ENCODE measurements around the gene SMYD3.

Gene SMYD3

GRCh38 chr1:245979589-245979988 is 527.5 kb downstream of the SMYD3 start:
- H3K4me3 ChIP-seq (ENCODE audit: low read length, poor library complexity, severe bottlenecking): no peak overlapping the region

GRCh38 chr1:245978915-245979314 is 528.2 kb downstream of the SMYD3 start:
- Histone ChIP-seq H3K27me3 (ENCODE audit: insufficient read depth, low read length, poor library complexity, severe bottlenecking) (no peaks in the 10 kb centered on the region), H4K20me1 (ENCODE audit: insufficient read depth, low read length, poor library complexity, severe bottlenecking) (no peaks in the 10 kb centered on the region), H3K9me3 (ENCODE audit: insufficient read depth, low read depth, low read length) (no peaks in the 10 kb centered on the region), H3K9me2 (replicated peaks; ENCODE audit: low read depth, low read length) (no peaks in the 10 kb centered on the region), H3K4me3 (ENCODE audit: low read length, poor library complexity, severe bottlenecking) (no peak overlapping the region), H3K9ac (ENCODE audit: low read depth, low read length, poor library complexity, severe bottlenecking) (no peak overlapping the region), H3K79me2 (ENCODE audit: insufficient read depth, low read length) (no peaks in the 10 kb centered on the region), H2AFZ (ENCODE audit: low read length) (no peak overlapping the region), H3K4me2 (ENCODE audit: low read depth, low read length, poor library complexity, severe bottlenecking) (no peak overlapping the region), H3K36me3 (ENCODE audit: insufficient read depth, low read length) (no peaks in the 10 kb centered on the region), H3F3A (ENCODE audit: low read depth) (no peaks in the 10 kb centered on the region), H3K4me1 (ENCODE audit: insufficient read depth, low read length, poor library complexity, severe bottlenecking) (no peaks in the 10 kb centered on the region)
- TF ChIP-seq EZH2phosphoT487 (IDR thresholded peaks at IDR 0.05; ENCODE audit: borderline replicate concordance): no peak
- no peak for TF ChIP-seq CTCF (conservative IDR thresholded peaks at IDR 0.05; ENCODE audit: low read length)

More at GRCh38 chr1:245979589-245979988, 527.5 kb downstream of the SMYD3 start:
- Histone ChIP-seq H3K9me3 (ENCODE audit: insufficient read depth, low read depth, low read length) (no peaks in the 10 kb centered on the region), H4K20me1 (ENCODE audit: insufficient read depth, low read length, poor library complexity, severe bottlenecking) (no peaks in the 10 kb centered on the region), H3K79me2 (ENCODE audit: insufficient read depth, low read length) (no peaks in the 10 kb centered on the region), H2AFZ (ENCODE audit: low read length) (no peak overlapping the region), H3K27me3 (ENCODE audit: insufficient read depth, low read length, poor library complexity, severe bottlenecking) (no peaks in the 10 kb centered on the region), H3K4me2 (ENCODE audit: low read depth, low read length, poor library complexity, severe bottlenecking) (no peak overlapping the region), H3F3A (ENCODE audit: low read depth) (no peaks in the 10 kb centered on the region), H3K36me3 (ENCODE audit: insufficient read depth, low read length) (no peaks in the 10 kb centered on the region), H3K4me1 (ENCODE audit: insufficient read depth, low read length, poor library complexity, severe bottlenecking) (no peaks in the 10 kb centered on the region), H3K9me2 (replicated peaks; ENCODE audit: low read depth, low read length) (no peaks in the 10 kb centered on the region), H3K9ac (ENCODE audit: low read depth, low read length, poor library complexity, severe bottlenecking) (no peak overlapping the region)
- TF ChIP-seq EZH2phosphoT487 (IDR thresholded peaks at IDR 0.05; ENCODE audit: borderline replicate concordance) (no peak), CTCF (conservative IDR thresholded peaks at IDR 0.05; ENCODE audit: low read length) (no peak)

- Histone ChIP-seq H3K9ac (ENCODE audit: low read depth, low read length, poor library complexity, severe bottlenecking) (no peak overlapping the region), H2AFZ (ENCODE audit: low read length) (no peak overlapping the region), H3K4me2 (ENCODE audit: low read depth, low read length, poor library complexity, severe bottlenecking) (no peak overlapping the region), H3K4me1 (ENCODE audit: insufficient read depth, low read length, poor library complexity, severe bottlenecking) (no peaks in the 10 kb centered on the region), H3K9me3 (ENCODE audit: insufficient read depth, low read depth, low read length) (no peaks in the 10 kb centered on the region), H3K27me3 (ENCODE audit: insufficient read depth, low read length, poor library complexity, severe bottlenecking) (no peaks in the 10 kb centered on the region), H4K20me1 (ENCODE audit: insufficient read depth, low read length, poor library complexity, severe bottlenecking) (no peaks in the 10 kb centered on the region), H3K4me3 (ENCODE audit: low read length, poor library complexity, severe bottlenecking) (no peak overlapping the region), H3F3A (ENCODE audit: low read depth) (no peaks in the 10 kb centered on the region), H3K79me2 (ENCODE audit: insufficient read depth, low read length) (no peaks in the 10 kb centered on the region), H3K36me3 (ENCODE audit: insufficient read depth, low read length) (no peaks in the 10 kb centered on the region), H3K9me2 (replicated peaks; ENCODE audit: low read depth, low read length) (no peaks in the 10 kb centered on the region)
- TF ChIP-seq EZH2phosphoT487 (IDR thresholded peaks at IDR 0.05; ENCODE audit: borderline replicate concordance) (no peak), CTCF (conservative IDR thresholded peaks at IDR 0.05; ENCODE audit: low read length) (no peak)
These were observed 534.6 kb downstream of the SMYD3 start for GRCh38 chr1:245972476-245972875.

Data from Loucy (cell line).